ENCODE measurements around the gene GTF2A1. TPM values are rescaled to one million over a fixed set of nuclear protein-coding genes. Genes with fewer than 3 reads are reported as not detected.
A peak's percentile ranks its signal among the peaks of the same experiment; 100 is the strongest.

Gene GTF2A1
- total and polyA plus RNA-seq, 4 donors = 8.5 to 33.4 (median 21.4) TPM

DNA sequence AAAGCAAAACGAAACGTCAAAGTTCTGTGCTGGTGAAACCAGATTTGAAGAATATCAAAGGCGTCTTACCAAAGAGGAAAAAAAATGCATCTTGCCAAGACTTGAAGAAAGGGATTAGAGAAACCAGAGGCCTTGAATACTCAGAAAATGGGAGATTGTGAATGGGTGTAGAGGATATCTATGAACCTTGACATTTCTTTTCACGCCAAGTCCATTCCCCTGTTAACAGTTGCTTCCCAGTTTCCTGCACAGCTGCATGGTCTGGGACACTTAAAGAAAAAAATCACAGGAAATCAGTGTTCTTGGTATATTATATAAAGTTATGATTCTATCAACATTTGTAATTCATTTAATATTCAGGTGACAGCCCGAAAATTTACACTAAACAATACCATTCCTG lies 1.4 kb upstream of the GTF2A1 start:
- H3K9me3 ChIP-seq (ENCODE audit: control insufficient read depth, low read length) = no peaks in the 10 kb centered on the region
- DNase-seq = no peak
- ATAC-seq (ENCODE audit: low FRiP score) = no peak
- H3K36me3 ChIP-seq (ENCODE audit: control insufficient read depth in 1 of 2, insufficient read depth in 2 of 2, low read length in 1 of 2) = no peaks in the 10 kb centered on the region
- 78 to 80% methylated on average over 5 of the region's 5 CpGs for WGBS, 2 donors
- H3K4me1 ChIP-seq (ENCODE audit: control insufficient read depth in 1 of 2, insufficient read depth in 2 of 2, low read length in 2 of 2) = peaks cover 3 to 5% of the 10 kb centered on the region in 2 donors
- H3K27me3 ChIP-seq (ENCODE audit: control insufficient read depth in 1 of 2, insufficient read depth in 2 of 2, low read length in 1 of 2) = peaks cover 0 to 1% of the 10 kb centered on the region in 2 donors
- H3K27ac ChIP-seq (ENCODE audit: low read depth in 1 of 2, low read length in 2 of 2) = peak overlapping the region; percentile 83 to 96
- intact Hi-C loops (cut with DNase I) = no loop called here
- H3K4me3 ChIP-seq (ENCODE audit: low read length in 2 of 2) = no peak overlapping the region

GRCh38 chr14:81221579-81222102 lies 882 bp upstream of the GTF2A1 start:
- no peaks in the 10 kb centered on the region for H3K36me3 ChIP-seq (ENCODE audit: control insufficient read depth in 1 of 2, insufficient read depth in 2 of 2, low read length in 1 of 2)
- H3K9me3 ChIP-seq (ENCODE audit: control insufficient read depth, low read length) = no peaks in the 10 kb centered on the region
- no peak for DNase-seq
- peaks cover 3 to 5% of the 10 kb centered on the region in 2 donors for H3K4me1 ChIP-seq (ENCODE audit: control insufficient read depth in 1 of 2, insufficient read depth in 2 of 2, low read length in 2 of 2)
- H3K27ac ChIP-seq (ENCODE audit: low read depth in 1 of 2, low read length in 2 of 2) = peak overlapping the region; percentile 83 to 96
- H3K27me3 ChIP-seq (ENCODE audit: control insufficient read depth in 1 of 2, insufficient read depth in 2 of 2, low read length in 1 of 2) = peaks cover 0 to 1% of the 10 kb centered on the region in 2 donors
- WGBS, 2 donors = 22% methylated on average over 16 of the region's 16 CpGs
- H3K4me3 ChIP-seq (ENCODE audit: low read length in 2 of 2) = peak overlapping the region; percentile 35 to 39
- intact Hi-C loops (cut with DNase I) = no loop called here
- no peak for ATAC-seq (ENCODE audit: low FRiP score)

DNA sequence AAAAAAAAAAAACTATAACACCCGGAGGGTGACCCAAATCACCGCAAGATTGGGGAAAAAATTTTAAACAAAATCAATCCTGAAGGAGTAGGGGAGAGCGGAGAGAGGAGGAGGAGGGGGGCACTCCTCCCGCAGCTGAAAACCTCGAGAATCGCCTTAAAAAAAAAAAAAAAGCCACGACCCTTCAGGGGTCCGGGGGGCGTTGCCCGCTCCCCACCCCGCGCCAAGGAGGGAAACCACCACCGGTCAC lies 254 bp downstream of the GTF2A1 start:
- Histone ChIP-seq H3K4me1 (ENCODE audit: control insufficient read depth in 1 of 2, insufficient read depth in 2 of 2, low read length in 2 of 2) (peaks cover 3 to 5% of the 10 kb centered on the region in 2 donors), H3K36me3 (ENCODE audit: control insufficient read depth in 1 of 2, insufficient read depth in 2 of 2, low read length in 1 of 2) (no peaks in the 10 kb centered on the region), H3K4me3 (ENCODE audit: low read length in 2 of 2) (peak overlapping the region; percentile 75 to 99), H3K27me3 (ENCODE audit: control insufficient read depth in 1 of 2, insufficient read depth in 2 of 2, low read length in 1 of 2) (peaks cover 0 to 1% of the 10 kb centered on the region in 2 donors), H3K27ac (ENCODE audit: low read depth in 1 of 2, low read length in 2 of 2) (peak overlapping the region; percentile 85 to 98), H3K9me3 (ENCODE audit: control insufficient read depth, low read length) (no peaks in the 10 kb centered on the region)
- no peak for DNase-seq
- intact Hi-C loops (cut with DNase I) = no loop called here
- WGBS, 2 donors = 0 to 3% methylated on average over 12 to 13 of the region's 13 CpGs
- no peak for ATAC-seq (ENCODE audit: low FRiP score)

DNA sequence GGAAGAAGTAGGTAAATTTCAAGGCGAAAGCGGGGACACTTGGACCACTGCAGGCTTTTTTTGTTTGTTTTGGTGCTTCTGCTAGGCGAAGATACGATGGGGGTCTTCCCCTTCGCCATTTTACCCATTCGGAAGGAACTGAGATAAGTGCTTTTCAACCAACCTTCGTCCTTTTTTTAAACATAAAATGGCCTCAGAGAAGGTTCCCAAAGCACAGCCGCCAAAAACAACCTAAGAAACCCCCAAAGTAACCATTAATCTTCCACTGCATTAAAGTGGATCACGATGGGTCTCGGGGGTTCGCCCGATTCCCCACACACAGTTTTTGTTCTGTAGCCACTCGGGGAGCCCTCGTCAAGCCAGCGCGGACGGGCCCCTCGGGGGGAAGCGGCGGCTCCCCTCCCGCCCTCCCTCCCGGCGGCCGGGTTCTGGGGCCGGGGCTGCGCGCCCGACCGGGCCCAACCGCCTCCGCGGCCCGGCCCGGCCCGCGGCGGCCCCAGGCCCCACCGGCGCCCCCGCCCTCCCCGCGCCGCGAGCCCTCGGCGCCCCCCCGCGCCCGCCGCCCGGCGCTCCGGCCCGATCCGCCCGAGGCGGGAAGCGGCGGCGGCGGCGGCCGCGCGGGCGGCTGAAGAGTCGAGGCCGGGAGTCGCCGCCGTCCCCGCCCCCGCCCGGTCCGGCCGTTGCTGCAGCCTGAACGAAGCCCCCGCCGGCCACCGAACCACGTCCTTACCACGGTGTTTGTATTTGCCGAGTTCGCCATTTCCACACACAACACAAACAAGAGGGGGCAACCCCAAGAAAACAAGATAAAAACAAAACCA lies 790 bp downstream of the GTF2A1 start:
- H3K9me3 ChIP-seq (ENCODE audit: control insufficient read depth, low read length) = no peaks in the 10 kb centered on the region
- DNase-seq = peak; percentile 64 to 82
- intact Hi-C loops (cut with DNase I) = loop anchor here in 1 of 2 donors (5.0 kb wide), 1 partner anchor 48 kb away; no protein-coding TSS in a partner anchor

GRCh38 chr14:81219210-81219758 lies 1.5 kb downstream of the GTF2A1 start:
- peak overlapping the region; percentile 75 to 99 for H3K4me3 ChIP-seq (ENCODE audit: low read length in 2 of 2)
- 1% methylated on average over 29 of the region's 29 CpGs for WGBS, 2 donors
- ATAC-seq (ENCODE audit: low FRiP score) (peak; percentile 91), DNase-seq (peak; percentile 93 to 94)
- H3K27me3 ChIP-seq (ENCODE audit: control insufficient read depth in 1 of 2, insufficient read depth in 2 of 2, low read length in 1 of 2) = peaks cover 0 to 1% of the 10 kb centered on the region in 2 donors
- intact Hi-C loops (cut with DNase I) = loop anchor here in 1 of 2 donors (5.0 kb wide), 1 partner anchor 47 kb away; no protein-coding TSS in a partner anchor
- no peaks in the 10 kb centered on the region for H3K9me3 ChIP-seq (ENCODE audit: control insufficient read depth, low read length)
- peaks cover 3 to 5% of the 10 kb centered on the region in 2 donors for H3K4me1 ChIP-seq (ENCODE audit: control insufficient read depth in 1 of 2, insufficient read depth in 2 of 2, low read length in 2 of 2)
- no peaks in the 10 kb centered on the region for H3K36me3 ChIP-seq (ENCODE audit: control insufficient read depth in 1 of 2, insufficient read depth in 2 of 2, low read length in 1 of 2)
- peak overlapping the region; percentile 30 to 98 for H3K27ac ChIP-seq (ENCODE audit: low read depth in 1 of 2, low read length in 2 of 2)

More for the DNA sequence above, 790 bp downstream of the GTF2A1 start:
- 0 to 1% methylated on average over 41 to 84 of the region's 84 CpGs for WGBS, 2 donors
- Histone ChIP-seq H3K36me3 (ENCODE audit: control insufficient read depth in 1 of 2, insufficient read depth in 2 of 2, low read length in 1 of 2) (no peaks in the 10 kb centered on the region), H3K4me1 (ENCODE audit: control insufficient read depth in 1 of 2, insufficient read depth in 2 of 2, low read length in 2 of 2) (peaks cover 3 to 5% of the 10 kb centered on the region in 2 donors), H3K27me3 (ENCODE audit: control insufficient read depth in 1 of 2, insufficient read depth in 2 of 2, low read length in 1 of 2) (peaks cover 0 to 1% of the 10 kb centered on the region in 2 donors), H3K27ac (ENCODE audit: low read depth in 1 of 2, low read length in 2 of 2) (peak overlapping the region; percentile 85 to 98), H3K4me3 (ENCODE audit: low read length in 2 of 2) (peak overlapping the region; percentile 75 to 99)
- peak; percentile 22 for ATAC-seq (ENCODE audit: low FRiP score)

DNA sequence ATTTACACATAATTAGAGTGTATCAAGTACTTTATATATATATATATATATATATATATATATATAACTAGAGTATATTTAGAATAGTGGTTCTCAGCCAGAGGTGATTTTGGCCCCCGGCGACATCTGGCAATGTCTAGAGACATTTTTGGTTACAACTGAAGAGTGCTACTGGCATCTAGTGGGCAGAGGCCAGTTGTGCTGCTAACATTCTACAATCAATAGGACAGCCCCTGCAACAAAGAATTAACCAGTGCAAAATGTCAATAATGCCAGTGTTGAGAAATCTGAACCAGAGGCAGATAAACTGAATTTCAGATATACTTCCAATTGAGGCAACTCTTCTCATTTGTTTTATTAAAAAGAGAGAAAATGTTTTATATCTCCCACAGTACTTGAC lies 8.9 kb downstream of the GTF2A1 start:
- H3K27me3 ChIP-seq (ENCODE audit: control insufficient read depth in 1 of 2, insufficient read depth in 2 of 2, low read length in 1 of 2) = no peaks in the 10 kb centered on the region
- 2 to 6% methylated on average over 2 of the region's 2 CpGs for WGBS, 2 donors
- H3K4me3 ChIP-seq (ENCODE audit: low read length in 2 of 2) = no peak overlapping the region
- H3K36me3 ChIP-seq (ENCODE audit: control insufficient read depth in 1 of 2, insufficient read depth in 2 of 2, low read length in 1 of 2) = peaks cover 0 to 3% of the 10 kb centered on the region in 2 donors
- no peak overlapping the region for H3K27ac ChIP-seq (ENCODE audit: low read depth in 1 of 2, low read length in 2 of 2)
- no peaks in the 10 kb centered on the region for H3K9me3 ChIP-seq (ENCODE audit: control insufficient read depth, low read length)
- no peak for DNase-seq
- no peaks in the 10 kb centered on the region for H3K4me1 ChIP-seq (ENCODE audit: control insufficient read depth in 1 of 2, insufficient read depth in 2 of 2, low read length in 2 of 2)
- no peak for ATAC-seq (ENCODE audit: low FRiP score)
- intact Hi-C loops (cut with DNase I) = no loop called here

DNA sequence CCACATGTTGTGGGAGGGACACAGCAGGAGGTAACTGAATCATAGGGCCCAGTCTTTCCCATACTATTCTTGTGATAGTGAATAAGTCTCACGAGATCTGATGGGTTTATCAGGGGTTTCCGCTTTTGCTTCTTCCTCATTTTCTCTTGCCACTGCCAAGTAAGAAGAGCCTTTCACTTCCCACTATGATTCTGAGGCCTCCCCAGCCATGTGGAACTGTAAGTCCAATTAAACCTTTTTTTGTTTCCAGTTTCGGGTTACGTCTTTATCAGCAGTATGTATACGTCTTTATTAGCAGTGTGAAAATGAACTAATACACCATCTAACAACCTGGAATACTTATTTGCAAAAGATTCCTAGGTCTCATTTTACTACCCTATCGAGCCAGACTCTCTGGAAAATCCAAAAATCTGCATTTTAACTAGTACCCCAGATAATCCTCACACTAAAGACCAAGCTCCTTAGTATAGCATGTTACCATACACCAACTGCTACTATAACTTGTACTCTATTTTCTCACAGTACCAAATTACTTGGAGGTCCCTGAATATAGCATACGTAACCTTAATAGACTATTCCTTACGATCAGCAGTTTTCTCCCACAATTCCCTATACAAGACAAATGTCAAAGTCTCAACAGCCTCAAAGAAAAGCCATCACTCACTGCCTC lies 11.5 kb downstream of the GTF2A1 start:
- ATAC-seq (ENCODE audit: low FRiP score) (no peak), DNase-seq (no peak)
- no peaks in the 10 kb centered on the region for H3K27me3 ChIP-seq (ENCODE audit: control insufficient read depth in 1 of 2, insufficient read depth in 2 of 2, low read length in 1 of 2)
- intact Hi-C loops (cut with DNase I) = no loop called here
- peaks cover 0 to 3% of the 10 kb centered on the region in 2 donors for H3K36me3 ChIP-seq (ENCODE audit: control insufficient read depth in 1 of 2, insufficient read depth in 2 of 2, low read length in 1 of 2)
- no peaks in the 10 kb centered on the region for H3K4me1 ChIP-seq (ENCODE audit: control insufficient read depth in 1 of 2, insufficient read depth in 2 of 2, low read length in 2 of 2)
- no peak overlapping the region for H3K4me3 ChIP-seq (ENCODE audit: low read length in 2 of 2)
- no peaks in the 10 kb centered on the region for H3K9me3 ChIP-seq (ENCODE audit: control insufficient read depth, low read length)
- WGBS, 2 donors = 67 to 74% methylated on average over 8 of the region's 8 CpGs
- H3K27ac ChIP-seq (ENCODE audit: low read depth in 1 of 2, low read length in 2 of 2) = no peak overlapping the region

- ATAC-seq (ENCODE audit: low FRiP score) = no peak
- Histone ChIP-seq H3K9me3 (ENCODE audit: control insufficient read depth, low read length) (no peaks in the 10 kb centered on the region), H3K4me3 (ENCODE audit: low read length in 2 of 2) (no peak overlapping the region), H3K27ac (ENCODE audit: low read depth in 1 of 2, low read length in 2 of 2) (no peak overlapping the region), H3K27me3 (ENCODE audit: control insufficient read depth in 1 of 2, insufficient read depth in 2 of 2, low read length in 1 of 2) (no peaks in the 10 kb centered on the region), H3K4me1 (ENCODE audit: control insufficient read depth in 1 of 2, insufficient read depth in 2 of 2, low read length in 2 of 2) (no peaks in the 10 kb centered on the region), H3K36me3 (ENCODE audit: control insufficient read depth in 1 of 2, insufficient read depth in 2 of 2, low read length in 1 of 2) (peaks cover 2 to 3% of the 10 kb centered on the region in 2 donors)
- WGBS, 2 donors = 90 to 92% methylated on average over 8 of the region's 8 CpGs
- DNase-seq = peak in 1 of 2 donors; percentile 63
- intact Hi-C loops (cut with DNase I) = no loop called here
Measured at GRCh38 chr14:81208489-81208888, 12.3 kb downstream of the GTF2A1 start.
